Gastrocnemius medialis (tissue), 4 donors: ENCODE measurements around the gene EXOSC10.

ENCODE experiments used
- POLR2A ChIP-seq, 2 donors: fragments of 450-650 bp; IDR thresholded peaks; one replicate each; pipeline ENCODE4 v1.6.1; 2017; ENCODE audit warnings: antibody characterized with exemption in 2 of 2, mild to moderate bottlenecking in 2 of 2, moderate library complexity in 2 of 2
- TF ChIP-seq, protein P1 (sequence below), 5 experiments: fragments of 450-650 bp in 3 of 5; fragments of 200-600 bp in 2 of 5; sonication (generic) in 2 of 5; IDR thresholded peaks in 4 of 5; conservative IDR thresholded peaks in 1 of 5; 1 replicate in 4 of 5; 2 replicates in 1 of 5; pipeline ENCODE4 v1.5.1; 2016 to 2019; ENCODE audit warnings: antibody characterized with exemption in 5 of 5, mild to moderate bottlenecking in 3 of 5, moderate library complexity in 3 of 5

DNA sequence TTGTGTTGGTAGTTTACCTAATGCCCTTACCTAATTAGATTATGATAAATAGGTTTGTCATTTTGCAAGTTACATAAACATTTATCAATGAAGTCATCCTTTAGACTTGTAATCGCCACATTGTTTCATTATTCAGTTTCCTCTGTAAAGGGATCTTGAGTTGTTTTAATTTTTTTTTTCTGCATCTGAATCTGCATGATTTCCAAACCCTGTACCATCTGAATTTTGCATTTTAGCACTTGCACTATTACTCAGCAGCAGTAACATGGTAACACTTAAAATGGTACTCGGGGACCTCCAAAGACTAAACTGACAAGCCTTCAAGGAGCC, 74.8 kb downstream of the EXOSC10 start:
- no peak for TF ChIP-seq POLR2A (IDR thresholded peaks at IDR 0.05)
- TF ChIP-seq, protein P1, sequence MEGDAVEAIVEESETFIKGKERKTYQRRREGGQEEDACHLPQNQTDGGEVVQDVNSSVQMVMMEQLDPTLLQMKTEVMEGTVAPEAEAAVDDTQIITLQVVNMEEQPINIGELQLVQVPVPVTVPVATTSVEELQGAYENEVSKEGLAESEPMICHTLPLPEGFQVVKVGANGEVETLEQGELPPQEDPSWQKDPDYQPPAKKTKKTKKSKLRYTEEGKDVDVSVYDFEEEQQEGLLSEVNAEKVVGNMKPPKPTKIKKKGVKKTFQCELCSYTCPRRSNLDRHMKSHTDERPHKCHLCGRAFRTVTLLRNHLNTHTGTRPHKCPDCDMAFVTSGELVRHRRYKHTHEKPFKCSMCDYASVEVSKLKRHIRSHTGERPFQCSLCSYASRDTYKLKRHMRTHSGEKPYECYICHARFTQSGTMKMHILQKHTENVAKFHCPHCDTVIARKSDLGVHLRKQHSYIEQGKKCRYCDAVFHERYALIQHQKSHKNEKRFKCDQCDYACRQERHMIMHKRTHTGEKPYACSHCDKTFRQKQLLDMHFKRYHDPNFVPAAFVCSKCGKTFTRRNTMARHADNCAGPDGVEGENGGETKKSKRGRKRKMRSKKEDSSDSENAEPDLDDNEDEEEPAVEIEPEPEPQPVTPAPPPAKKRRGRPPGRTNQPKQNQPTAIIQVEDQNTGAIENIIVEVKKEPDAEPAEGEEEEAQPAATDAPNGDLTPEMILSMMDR (IDR thresholded peaks at IDR 0.05 in 4 of 5, conservative IDR thresholded peaks at IDR 0.05 in 1 of 5) = no peak
